RPMI7951 (cell line): ENCODE measurements around the gene PTCD3. TPM values are rescaled to one million over a fixed set of nuclear protein-coding genes. Genes with fewer than 3 reads are reported as not detected.

ENCODE experiments used
- DNase-seq: peaks from one replicate; pipeline ENCODE4 v3.0.0-alpha.2; 2012; ENCODE audit warnings: low read depth
- total RNA-seq: library from RNA; depleted of rRNA; stranded (reverse); fragments of >200 nt; shearing (Covaris generic); gene quantifications from 2 replicates; pipeline ENCODE4 v1.2.3, GENCODE V29; 2014

Gene PTCD3
- total RNA-seq, 1 experiment from 2014 or later = 92.3 TPM

DNA sequence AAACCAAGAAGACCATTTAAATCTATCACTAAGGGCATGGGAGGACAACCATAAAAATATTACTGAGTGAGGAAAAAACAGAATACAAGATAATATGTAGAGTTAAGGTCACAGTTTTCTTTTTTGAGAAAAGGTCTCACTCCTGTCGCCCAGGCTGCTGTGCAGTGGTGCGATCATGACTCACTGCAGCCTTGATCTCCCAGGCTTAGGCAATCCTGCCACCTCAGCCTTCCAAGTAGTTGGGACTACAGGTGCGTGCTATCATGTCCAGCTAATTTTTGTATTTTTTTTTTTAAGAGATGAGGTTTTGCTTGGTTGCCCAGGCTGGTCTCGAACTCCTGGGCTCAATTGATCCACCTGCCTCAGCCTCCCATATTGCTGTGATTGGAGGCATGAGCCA lies 24.3 kb upstream of the PTCD3 start:
- DNase-seq = no peak

DNA sequence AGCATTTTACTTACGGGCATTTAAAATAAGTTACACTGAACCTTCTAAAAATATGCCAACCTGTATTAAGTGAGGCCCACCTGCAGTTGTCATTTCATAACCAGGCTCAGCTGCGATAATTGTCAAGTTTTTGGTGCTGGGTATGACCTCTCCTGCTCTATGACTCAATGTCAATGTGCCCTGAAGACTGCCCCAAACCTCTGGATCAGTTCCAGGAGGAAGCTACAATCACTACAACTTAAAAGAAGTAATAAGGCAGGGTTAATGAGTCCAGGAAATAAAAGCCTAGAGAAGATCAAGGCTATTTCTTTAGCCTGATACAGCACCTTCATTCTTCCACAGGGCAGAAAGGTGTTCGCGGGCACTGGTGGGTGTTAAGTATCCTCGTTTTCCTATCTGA lies 23.3 kb upstream of the PTCD3 start:
- no peak for DNase-seq

DNA sequence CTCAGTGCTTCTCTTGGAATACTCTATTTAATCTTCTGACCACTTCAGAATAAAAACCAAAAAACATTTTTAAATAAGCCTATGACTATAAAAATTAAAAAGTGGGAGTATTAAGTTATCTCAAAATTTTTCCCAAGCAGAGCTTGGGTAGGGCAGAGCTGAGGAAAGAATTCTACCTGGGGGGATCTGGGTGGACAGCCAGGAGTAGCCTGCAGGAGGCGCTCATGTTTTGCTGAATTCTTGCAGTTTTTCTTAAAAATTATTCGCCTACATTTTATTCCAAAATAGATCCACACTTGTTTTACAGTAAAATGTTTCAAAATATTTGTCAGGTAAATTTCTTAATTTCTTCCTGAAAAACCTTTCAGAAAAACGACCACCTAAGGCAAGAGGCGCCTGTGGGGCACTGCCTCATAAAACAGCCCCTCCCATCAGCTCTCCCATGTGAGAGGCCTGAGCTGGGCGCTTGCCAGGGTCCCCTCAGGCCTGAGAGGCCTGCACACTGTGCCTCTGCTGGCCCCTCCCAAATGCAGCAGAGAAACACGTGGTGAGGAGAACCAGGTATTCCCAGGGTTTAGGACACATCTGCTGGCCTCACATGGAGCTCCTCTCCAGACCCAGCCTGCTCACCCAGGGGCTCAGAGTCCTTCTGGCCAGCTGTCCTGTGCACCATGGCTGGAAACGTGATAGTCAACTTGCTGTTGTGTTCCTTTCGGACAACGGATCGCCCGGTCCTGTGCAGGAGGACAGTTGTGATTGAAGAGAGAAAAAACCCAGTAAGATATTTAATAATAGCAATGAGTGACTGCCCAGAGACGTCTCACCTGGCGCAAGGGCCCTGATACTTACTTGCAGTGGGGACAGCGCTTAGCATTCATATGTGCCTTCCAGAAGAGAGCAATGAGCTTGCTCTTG lies 17.8 kb upstream of the PTCD3 start:
- DNase-seq = no peak

DNA sequence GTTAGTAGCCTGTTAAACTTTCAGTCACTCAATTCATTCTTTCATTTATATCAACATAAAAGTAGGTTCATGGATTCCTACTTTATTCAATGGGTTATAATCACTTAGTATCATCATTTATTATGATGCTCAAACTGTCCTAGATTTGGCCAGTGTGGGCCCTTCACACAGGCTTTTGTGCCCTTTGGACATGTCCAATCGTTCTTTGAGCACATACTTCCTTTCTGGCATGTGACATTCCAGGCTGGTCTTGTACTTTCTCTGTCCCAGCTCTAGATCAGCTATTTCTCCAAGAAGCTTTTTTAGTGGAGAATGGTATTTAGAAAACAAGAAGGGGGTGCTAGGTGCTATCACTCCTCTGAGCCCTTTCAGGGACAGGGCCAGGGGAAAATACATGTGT lies 11.8 kb upstream of the PTCD3 start:
- DNase-seq = no peak

DNA sequence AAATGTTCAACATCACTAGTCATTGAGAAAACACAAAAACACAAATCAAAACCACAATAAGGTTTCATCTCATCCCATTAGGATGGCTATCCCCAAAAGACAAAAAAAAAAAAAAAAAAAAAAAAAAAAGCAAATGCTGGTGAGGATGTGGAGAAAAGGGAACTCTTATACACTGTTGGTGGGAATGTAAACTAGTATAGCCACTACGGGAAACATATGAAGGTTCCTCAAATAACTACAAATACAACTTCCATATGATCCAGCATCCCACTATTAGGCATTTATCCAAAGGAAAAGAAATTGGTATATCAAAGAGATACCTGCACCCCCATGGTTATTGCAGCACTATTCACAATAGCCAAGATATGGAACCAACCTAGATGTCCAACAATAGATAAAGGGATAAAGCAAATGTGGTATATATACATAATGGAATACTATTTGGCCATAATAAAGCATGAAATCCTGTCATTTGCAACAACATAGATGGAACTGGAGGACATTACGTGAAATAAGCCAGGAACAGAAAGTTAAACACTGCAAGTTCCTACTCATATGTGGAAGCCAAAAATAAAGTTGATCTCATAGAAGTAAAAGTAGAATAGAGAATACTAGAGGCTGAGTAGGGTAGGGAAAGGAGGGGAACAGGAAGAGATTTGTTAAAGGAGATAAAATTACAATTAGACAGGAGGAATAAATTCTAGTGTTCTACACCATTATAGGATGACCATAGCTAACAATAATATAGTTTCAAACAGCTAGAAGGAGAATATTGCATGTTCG lies 8.7 kb upstream of the PTCD3 start:
- no peak for DNase-seq

DNA sequence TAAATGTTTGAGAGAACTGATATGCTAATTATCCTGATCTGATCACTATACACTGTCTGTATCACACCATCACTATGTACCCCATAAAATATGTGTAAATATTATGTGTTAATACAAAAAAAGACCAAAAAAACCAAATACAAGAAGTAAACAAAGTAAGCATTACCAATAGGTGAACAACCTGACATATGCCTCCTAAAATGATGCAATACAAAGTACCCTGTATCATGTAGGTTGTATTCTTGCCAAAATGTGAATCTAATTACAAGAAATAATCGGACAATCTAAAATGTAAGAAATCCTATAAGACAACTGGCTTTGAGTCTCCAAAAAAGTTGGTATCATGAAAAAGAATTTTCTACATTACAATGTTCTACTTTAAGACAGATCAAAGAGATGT lies 8.1 kb upstream of the PTCD3 start:
- no peak for DNase-seq

DNA sequence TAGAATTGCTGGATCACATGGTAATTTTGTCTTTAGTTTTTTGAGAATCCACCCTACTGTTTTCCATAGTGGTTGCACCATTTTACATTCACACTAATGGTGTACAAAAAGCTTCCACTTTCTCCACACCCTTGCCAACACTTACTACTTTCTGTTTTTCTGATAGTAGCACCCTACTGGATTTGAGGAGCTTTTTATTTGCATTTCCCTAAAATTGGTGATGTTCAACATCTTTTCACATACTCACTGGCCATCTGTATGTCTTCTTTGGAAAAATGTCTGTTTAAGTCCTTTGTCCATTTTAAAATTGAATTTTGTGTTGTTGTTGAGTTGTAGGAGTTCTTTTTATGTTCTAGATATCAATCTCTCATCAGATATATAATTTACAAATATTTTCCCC lies 3.9 kb upstream of the PTCD3 start:
- no peak for DNase-seq

DNA sequence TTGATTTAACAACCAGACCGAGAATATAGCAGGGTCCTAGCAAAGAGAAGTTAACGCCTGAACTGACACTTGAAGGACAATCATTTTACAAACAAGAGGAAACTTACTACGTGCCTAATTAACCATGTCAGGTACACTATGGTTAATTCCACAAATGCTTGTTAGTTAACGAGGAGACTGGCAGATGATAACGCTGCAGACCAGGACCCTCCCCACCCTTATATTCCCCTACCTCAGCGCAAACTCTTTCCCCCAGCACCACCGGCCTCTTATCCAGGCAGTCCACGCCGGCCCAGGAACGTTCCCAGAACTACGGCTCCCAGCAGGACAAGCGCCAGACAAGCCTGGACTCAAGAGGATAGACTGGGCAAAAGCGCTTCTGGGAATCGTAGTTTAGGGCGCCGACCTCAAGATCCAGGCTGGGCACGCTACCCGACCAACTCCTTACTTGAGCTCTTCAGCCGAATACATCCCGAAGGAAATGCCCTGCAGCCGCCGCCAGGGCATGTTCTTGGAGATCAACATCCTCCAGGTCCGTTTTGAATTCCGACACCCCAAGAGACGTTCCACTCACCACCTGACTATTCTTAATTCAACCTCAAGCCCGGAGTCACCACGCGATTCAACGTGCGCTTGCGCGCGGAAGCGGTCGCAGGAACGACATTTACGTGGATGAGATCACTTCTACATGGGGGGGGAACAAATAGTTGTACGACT lies 625 bp upstream of the PTCD3 start, which contains the start of gene POLR1A:
Gene POLR1A, minus strand, starts transcription at position 635 of the 717 bp plus-strand sequence. Its CDS starts 110 bp downstream, at position 525.
- DNase-seq = peak; percentile 93

DNA sequence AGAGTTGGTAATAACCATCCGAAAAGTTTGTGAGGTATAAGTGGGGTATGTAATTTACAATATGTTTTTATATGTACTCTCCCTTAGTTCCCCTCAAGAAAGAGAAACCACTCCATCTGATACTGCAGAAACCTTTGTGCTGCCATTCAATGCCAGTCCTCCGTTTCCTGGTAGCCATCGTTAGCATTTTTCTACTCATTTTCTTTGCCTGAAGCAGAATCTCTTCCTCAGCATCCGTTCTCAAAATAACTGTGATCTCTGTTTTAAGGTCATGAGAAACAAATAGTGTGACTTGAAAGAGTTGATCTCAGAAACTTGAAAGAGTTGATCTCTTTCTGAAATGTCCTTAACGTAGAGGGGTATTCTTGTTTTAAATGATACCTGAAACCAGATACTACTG lies 996 bp downstream of the PTCD3 start:
- no peak for DNase-seq

DNA sequence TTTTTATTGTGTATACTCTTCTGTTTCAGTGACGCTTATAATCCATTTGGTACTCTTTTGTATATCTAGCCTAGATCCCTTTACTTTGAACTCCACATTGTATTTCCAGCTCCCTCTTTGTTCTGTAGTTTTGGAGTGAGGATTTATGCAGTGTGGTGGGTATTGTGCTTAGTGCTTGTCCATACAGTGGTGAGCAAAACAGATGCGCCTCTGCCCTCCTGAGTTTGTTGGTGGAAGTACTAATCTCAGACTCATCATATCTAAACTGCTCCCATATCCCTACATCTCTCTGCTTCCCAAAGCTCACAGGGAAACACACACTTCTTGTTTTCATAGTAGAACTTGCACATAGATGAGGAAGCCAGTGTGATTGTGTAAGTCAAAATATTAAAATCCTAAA lies 12.1 kb downstream of the PTCD3 start:
- peak; percentile 9 for DNase-seq

DNA sequence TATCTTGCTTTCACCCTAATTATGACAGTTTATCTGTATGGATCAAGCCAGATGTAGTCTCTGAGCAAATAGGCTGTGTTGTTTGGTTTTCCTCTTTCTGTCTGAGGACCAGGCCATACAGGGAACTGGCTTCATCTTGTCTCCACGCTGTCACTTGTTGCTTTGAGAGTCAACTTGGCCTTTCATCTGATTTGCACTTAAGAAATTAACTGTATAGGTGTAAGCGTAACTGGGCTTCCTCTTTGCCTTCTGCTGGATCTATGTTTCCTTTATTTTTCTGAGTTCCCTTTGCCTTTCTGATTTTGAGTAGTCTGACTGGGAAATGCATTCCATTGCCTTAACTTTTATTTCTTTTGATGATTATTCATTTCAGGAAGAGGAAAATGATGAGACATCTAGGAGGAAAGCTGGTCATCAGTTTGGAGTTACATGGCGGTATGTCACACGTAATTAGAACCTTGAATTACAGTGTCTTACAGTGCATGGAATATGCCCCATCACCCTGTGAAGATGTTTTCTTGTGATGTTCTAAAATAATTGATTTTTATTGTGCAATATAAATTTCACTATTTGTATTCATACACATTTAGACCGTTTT lies 17.4 kb downstream of the PTCD3 start:
- DNase-seq = no peak

DNA sequence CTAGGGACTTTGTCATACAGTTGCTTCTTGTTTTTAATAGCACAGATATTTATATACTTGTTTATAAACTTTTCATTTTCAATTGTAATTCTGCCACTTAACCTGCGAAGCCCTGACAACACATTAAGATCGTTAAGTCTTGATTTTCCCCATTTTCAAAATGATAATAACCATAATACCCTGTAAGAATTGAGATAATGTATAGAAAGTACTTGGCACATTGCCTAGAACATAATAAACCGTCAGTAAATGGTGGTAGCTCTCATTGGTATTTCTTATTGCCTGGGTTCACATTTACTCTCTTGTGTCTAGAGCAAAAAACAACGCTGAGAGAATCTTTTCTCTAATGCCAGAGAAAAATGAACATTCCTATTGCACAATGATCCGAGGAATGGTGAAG lies 18.6 kb downstream of the PTCD3 start:
- no peak for DNase-seq

DNA sequence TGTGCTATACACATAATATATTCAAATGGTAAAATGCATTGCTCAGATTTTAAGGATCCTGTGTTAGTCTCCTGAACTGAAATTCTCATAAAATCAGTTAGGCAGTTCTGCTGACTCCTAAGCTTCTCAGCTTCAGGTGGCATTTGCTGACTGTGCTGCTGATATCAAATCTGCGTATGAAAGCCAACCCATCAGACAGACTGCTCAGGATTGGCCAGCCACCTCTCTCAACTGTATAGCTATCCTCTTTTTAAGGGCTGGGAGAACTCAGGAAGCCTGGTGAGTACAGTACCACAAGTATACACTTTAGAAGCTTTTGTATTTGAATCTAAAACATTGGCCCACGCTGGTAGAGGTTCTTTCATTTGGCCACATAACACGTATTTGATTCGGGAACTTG lies 28.7 kb downstream of the PTCD3 start:
- DNase-seq = no peak

DNA sequence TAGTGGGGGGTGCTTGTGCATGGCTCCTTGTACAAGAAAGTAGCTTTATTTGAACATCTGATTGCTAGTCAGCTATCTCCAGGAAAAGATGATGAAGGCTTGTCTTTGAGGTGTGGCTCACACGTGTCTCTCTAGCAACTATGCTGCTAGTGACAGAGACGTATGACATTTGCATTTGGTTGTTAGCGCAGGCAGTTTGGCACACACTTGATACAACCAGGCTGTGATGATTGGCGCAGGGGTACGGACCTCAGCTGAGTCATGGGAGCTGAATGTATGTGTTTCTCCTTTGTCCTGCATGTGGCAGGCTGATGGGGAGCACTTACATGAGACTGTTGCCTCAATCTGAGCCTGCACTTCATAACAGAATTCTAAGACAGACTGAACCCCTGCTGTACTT lies 29.6 kb downstream of the PTCD3 start:
- DNase-seq = no peak

DNA sequence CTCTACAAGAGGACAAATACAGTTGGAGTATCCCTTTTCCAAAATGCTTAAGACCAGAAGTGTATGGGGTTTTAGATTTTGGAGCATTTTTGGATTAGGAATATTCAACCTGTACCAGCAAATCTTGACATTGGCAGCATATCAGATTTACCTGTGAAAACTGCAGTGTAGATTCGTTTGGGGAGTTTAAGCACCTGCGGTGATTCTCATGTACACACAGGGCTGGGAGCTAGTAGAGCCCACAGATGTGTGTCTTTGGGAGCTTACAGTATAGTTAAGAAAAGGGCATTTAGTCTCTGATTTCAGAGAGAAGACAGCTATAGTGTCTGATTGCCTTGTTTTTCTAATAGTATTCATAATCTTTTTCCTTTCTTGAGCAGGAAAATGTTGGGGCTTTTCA lies 30.1 kb downstream of the PTCD3 start:
- DNase-seq = no peak

DNA sequence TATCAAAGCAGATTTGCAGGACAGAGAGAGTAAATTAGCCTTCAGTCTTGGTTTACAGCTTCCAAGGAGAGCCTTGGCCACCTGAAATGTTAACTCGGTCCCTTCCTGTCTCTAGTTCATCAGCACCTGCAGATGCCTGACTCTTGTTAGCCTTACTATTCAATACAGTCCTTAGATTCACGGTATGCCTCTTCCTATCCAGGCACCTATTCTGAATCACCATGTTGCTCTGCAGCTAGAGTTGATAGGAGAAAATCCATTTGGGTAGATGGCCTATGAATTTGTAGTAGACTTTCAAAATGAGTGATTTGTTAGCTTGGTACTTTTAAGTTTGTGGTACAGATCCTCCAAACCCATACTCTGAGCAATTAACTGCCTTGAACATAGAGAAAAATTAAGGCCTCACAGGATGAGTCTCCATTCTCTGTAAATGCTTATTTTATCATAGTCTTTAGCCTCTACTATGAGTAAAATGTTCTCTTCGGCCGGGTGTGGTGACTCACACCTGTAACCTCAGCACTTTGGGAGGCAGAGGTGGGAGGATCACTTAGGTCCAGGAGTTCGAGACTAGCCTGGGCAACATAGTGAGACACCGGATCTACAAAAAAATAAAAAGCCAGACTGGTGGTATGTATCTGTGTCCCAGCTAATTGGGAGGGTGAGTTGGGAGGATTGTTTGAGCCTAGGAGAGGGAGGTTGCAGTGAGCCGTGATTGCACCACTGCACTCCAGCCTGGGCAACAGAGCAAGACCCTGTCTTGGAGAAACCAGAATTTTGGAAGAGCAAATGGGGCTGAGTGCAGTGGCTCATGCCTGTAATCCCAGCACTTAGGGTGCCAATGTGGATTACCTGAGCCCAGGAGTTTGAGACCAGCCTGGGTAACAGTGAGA lies 32.9 kb downstream of the PTCD3 start:
- no peak for DNase-seq

DNA sequence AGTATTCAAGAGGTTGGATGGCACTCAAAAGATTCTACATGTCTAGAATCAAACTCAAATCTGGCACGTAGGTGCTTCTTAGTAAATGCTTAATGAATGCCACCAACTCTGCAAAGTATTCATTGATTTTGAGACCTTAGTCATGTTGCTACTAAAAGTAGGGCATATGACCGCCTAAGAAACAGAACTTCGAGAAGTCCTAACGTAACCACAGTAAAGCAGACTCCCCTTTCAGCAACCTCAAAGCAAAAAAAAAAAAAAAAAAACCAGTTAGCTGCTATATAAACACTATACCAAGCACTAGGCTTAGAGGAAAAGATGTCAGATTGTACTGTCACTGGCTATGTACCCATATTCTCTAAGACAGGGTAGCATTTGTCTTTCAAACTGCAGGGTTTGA lies 33.9 kb downstream of the PTCD3 start:
- no peak for DNase-seq

DNA sequence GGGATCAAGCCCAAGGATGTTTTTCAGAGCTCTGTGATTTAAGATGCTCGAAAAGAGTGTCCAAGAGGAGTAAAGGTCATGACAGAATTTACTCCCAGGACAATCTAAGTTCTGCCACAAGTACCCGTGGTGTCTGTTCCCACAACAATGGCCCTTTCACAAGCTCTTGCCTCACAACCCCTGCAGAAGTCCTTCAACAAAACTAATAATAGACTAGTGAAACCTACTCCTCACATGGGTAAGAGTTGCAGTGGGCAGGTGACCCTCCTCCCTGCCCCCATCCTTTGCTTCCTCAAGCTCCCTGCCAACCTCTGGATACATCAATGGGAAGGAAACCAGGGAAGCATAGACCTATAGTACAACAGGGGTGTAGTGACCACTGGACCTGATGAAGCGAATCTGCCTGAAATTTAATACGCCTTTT lies 34.9 kb downstream of the PTCD3 start:
- no peak for DNase-seq

DNA sequence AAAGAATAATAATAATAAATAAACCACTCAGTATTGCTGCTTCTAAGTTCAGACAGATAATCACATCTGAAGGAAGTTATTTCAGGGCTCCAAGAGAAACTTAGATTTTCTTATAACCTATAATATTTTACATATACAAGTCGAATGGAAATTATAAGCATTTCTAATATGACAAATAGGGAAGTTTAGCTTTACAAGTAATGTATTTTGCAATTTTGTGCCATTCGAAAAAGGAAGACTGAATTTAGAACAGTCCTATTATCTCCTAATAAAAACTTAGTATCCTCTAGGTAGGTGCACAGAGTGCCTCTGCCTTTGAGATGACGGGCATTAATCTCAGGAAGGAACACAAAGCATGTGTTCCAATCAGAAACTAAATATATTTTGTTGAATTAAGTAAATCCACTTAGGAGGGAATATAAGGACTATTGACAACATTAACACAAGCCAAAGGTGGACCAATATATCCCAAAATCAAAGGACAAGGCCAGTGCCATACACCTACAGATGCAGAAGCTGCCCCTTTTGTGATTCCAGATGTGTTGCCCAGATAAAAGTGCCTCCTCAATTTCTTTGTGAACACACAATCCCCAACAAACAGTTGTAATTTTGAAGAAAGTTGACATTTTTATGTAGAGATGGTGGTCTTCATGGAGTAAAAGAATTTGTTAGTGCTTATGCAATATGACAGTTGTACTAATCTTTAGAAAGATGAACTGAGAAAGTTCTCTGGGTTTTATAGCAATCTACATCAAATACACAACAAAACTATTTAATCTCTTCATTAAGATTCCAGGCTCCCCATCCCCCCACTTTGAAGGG lies 36.6 kb downstream of the PTCD3 start:
- no peak for DNase-seq

DNA sequence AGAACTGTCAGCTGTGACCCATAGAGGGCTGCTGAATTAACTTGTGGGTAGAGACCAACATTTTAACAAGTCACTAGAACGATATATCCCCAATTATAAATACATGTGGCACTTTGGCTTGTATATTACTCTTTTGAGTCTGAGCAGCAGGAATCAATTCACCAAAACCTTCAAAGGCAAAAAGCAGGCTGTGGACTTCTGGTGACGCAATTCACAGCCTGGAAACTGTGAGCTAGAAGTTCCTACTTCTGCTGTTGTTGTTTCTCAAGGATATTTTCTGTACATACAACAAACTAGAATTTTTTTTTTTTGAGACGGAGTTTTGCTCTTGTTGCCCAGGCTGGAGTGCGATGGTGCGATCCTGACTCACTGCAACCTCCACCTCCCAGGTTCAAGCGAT lies 37.3 kb downstream of the PTCD3 start:
- no peak for DNase-seq
